ENCODE results near the gene UBAC2.

DNA sequence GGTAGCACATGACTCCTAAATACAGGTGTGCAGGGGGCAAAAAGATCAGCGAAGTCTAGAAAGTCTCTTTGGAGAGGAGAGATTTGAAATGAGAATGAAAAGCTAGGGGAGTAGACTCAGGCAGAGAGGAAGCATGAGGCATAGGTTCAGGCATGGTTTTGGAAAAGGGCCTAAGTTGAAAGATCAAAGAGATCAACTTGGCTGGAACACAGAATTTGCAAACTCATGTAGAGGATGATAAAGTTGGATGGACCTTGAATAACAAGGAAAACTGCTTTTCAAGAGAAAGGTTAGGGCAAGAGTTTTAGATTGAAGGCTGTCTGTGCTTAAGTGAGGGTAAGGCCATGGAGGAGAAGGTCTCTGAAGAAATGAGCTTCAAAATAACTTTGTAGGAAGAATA is 47.4 kb upstream of the UBAC2 start:
- TF ChIP-seq POLR2AphosphoS5 (IDR thresholded peaks at IDR 0.05): no peak
- TF ChIP-seq, protein P1, sequence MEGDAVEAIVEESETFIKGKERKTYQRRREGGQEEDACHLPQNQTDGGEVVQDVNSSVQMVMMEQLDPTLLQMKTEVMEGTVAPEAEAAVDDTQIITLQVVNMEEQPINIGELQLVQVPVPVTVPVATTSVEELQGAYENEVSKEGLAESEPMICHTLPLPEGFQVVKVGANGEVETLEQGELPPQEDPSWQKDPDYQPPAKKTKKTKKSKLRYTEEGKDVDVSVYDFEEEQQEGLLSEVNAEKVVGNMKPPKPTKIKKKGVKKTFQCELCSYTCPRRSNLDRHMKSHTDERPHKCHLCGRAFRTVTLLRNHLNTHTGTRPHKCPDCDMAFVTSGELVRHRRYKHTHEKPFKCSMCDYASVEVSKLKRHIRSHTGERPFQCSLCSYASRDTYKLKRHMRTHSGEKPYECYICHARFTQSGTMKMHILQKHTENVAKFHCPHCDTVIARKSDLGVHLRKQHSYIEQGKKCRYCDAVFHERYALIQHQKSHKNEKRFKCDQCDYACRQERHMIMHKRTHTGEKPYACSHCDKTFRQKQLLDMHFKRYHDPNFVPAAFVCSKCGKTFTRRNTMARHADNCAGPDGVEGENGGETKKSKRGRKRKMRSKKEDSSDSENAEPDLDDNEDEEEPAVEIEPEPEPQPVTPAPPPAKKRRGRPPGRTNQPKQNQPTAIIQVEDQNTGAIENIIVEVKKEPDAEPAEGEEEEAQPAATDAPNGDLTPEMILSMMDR (IDR thresholded peaks at IDR 0.05): no peak

Data from suprapubic skin (tissue), 3 donors.